Prostate gland (tissue), 2 donors: Measurements from ENCODE around the gene KCNJ14.
A peak's percentile ranks its signal among the peaks of the same experiment; 100 is the strongest.

Experiments used
- POLR2AphosphoS5 ChIP-seq: sonication (generic); formaldehyde crosslinking; IDR thresholded peaks from one replicate; pipeline ENCODE4 v1.6.1; 2017; ENCODE audit warnings: antibody characterized with exemption
- TF ChIP-seq, protein P1 (sequence below), 4 experiments: fragments of 200-600 bp in 2 of 4; fragments of 450-650 bp in 2 of 4; sonication (generic) in 2 of 4; IDR thresholded peaks; 1 replicate in 3 of 4; 2 replicates in 1 of 4; pipeline ENCODE4 v1.5.1; 2016 to 2019; ENCODE audit warnings: antibody characterized with exemption in 4 of 4, mild to moderate bottlenecking in 2 of 4, moderate library complexity in 2 of 4

GRCh38 chr19:48480183-48480557 lies 24.8 kb downstream of the KCNJ14 start:
- TF ChIP-seq, protein P1, sequence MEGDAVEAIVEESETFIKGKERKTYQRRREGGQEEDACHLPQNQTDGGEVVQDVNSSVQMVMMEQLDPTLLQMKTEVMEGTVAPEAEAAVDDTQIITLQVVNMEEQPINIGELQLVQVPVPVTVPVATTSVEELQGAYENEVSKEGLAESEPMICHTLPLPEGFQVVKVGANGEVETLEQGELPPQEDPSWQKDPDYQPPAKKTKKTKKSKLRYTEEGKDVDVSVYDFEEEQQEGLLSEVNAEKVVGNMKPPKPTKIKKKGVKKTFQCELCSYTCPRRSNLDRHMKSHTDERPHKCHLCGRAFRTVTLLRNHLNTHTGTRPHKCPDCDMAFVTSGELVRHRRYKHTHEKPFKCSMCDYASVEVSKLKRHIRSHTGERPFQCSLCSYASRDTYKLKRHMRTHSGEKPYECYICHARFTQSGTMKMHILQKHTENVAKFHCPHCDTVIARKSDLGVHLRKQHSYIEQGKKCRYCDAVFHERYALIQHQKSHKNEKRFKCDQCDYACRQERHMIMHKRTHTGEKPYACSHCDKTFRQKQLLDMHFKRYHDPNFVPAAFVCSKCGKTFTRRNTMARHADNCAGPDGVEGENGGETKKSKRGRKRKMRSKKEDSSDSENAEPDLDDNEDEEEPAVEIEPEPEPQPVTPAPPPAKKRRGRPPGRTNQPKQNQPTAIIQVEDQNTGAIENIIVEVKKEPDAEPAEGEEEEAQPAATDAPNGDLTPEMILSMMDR (IDR thresholded peaks at IDR 0.05) = no peak
- peak; percentile 57 for TF ChIP-seq POLR2AphosphoS5
